ENCODE data around the gene CXXC4. TPM values are rescaled to one million over a fixed set of nuclear protein-coding genes. Genes with fewer than 3 reads are reported as not detected.

The CXXC4 gene
- total and polyA plus RNA-seq, 2 of the 13 experiments (the other 11 are each of a cell fraction or from before 2014, with no cell fraction given) = not detected

- Histone ChIP-seq H3K4me1 (ENCODE audit: insufficient read depth, low read length) (no peaks in the 10 kb centered on the region), H3K36me3 (replicated peaks in 1 of 2; ENCODE audit: control insufficient read depth in 1 of 2, insufficient read depth in 2 of 2, low read length in 2 of 2) (no peaks in the 10 kb centered on the region), H2AFZ (ENCODE audit: low read length) (no peak overlapping the region), H3K27me3 (ENCODE audit: control insufficient read depth in 1 of 2, insufficient read depth in 2 of 2, low read length in 2 of 2) (no peaks in the 10 kb centered on the region), H3K4me2 (ENCODE audit: low read depth, low read length) (no peak overlapping the region), H3K9ac (ENCODE audit: insufficient read depth, low read depth, low read length) (no peak overlapping the region), H3K4me3 (replicated peaks in 1 of 3; ENCODE audit: insufficient read depth in 1 of 3, low read depth in 2 of 3, low read length in 3 of 3) (no peak overlapping the region), H4K20me1 (ENCODE audit: insufficient read depth, low read length) (no peaks in the 10 kb centered on the region), H3K9me3 (ENCODE audit: low read length) (no peaks in the 10 kb centered on the region), H3K27ac (ENCODE audit: extremely low read length, insufficient read depth, low read length) (no peak overlapping the region), H3K79me2 (ENCODE audit: insufficient read depth, low read length) (no peaks in the 10 kb centered on the region)
- DNase-seq (ENCODE audit: low spot score) = no peak
- FAIRE-seq = no peak
- TF ChIP-seq TRAFD1 (CRISPR knock-in tag; IDR thresholded peaks at IDR 0.05; ENCODE audit: borderline replicate concordance) (no peak), ZNF235 (CRISPR knock-in tag; IDR thresholded peaks at IDR 0.05; ENCODE audit: borderline replicate concordance) (no peak), ZNF280B (CRISPR knock-in tag; IDR thresholded peaks at IDR 0.05; ENCODE audit: borderline replicate concordance) (no peak), NONO (IDR thresholded peaks at IDR 0.05) (no peak), NONO (CRISPR knock-in tag; conservative IDR thresholded peaks at IDR 0.05) (no peak), SALL1 (CRISPR knock-in tag; IDR thresholded peaks at IDR 0.05) (no peak), PHF21A (CRISPR knock-in tag; IDR thresholded peaks at IDR 0.05) (no peak), GABPA (IDR thresholded peaks at IDR 0.05; ENCODE audit: low read depth, low read length) (no peak), GABPA (CRISPR knock-in tag; IDR thresholded peaks at IDR 0.05; ENCODE audit: low read depth) (no peak), NR0B2 (CRISPR knock-in tag; IDR thresholded peaks at IDR 0.05) (no peak), YEATS2 (CRISPR knock-in tag; IDR thresholded peaks at IDR 0.05; ENCODE audit: borderline replicate concordance) (no peak), ZNF891 (CRISPR knock-in tag; IDR thresholded peaks at IDR 0.05) (no peak), PRDM15 (CRISPR knock-in tag; IDR thresholded peaks at IDR 0.05) (no peak)
- ChIA-PET POLR2A (no interaction called here), CTCF (ENCODE audit: low intra/inter-chr PET ratio, low total read pairs) (no interaction called here)
- no TSS peak for BruUV-seq (replicated peaks)
- WGBS (ENCODE audit: low lambda C conversion rate) = 4% methylated on average over 5 of the region's 5 CpGs
- intact Hi-C loops (cut with micrococcal nuclease; ENCODE audit: unreplicated experiment) (no loop called here), in situ Hi-C loops (cut with HindIII; ENCODE audit: extremely low pct_ligation_motif_present, low pct_unique_long_range_greater_than_20kb) (no loop called here)
- ATAC-seq = no peak
Measured at GRCh38 chr4:104446431-104447278, 48.0 kb downstream of the CXXC4 start.

Data from HepG2 (cell line).